ENCODE measurements around the gene RAP2C.

The RAP2C gene

GRCh38 chrX:132219343-132219768, at the start of gene RAP2C:
RAP2C (minus strand) TSS chrX:132219447; CDS start chrX:132217268, 2,179 bp downstream.
- H3K27me3 Mint-ChIP-seq = no peaks in the 10 kb centered on the region
- ATAC-seq (ENCODE audit: low read depth) = peak; percentile 40
- H3K9me3 Mint-ChIP-seq = no peaks in the 10 kb centered on the region
- peak within 1 kb of the TSS; percentile 93 for H3K27ac Mint-ChIP-seq
- H3K36me3 Mint-ChIP-seq = peaks cover 2% of the 10 kb centered on the region
- DNase-seq (ENCODE audit: low spot score in 2 of 2) = peak; percentile 29 to 39
- H3K4me3 Mint-ChIP-seq = peak within 1 kb of the TSS; percentile 90
- H3K4me1 Mint-ChIP-seq = peaks cover 11% of the 10 kb centered on the region

DNA sequence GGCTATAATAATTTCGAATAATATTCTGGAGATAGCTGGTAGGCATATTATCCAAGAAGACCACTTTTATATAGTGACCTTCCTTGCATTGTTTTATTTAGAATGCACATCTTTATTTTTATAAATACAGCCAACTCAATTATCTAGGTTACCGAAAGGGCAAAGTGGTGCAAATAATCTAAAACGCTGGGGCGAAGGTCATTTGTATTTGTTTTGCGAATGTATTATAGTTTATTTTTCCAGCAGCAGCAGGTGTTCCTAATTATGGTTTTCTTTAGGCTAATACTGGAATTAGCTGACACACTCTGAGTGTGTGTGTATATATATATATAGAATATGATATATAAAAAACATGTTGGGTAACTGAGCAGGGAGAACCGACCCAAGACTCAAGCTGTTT, 48.1 kb upstream of the RAP2C start:
- H3K27ac Mint-ChIP-seq = no peak overlapping the region
- no peak for ATAC-seq (ENCODE audit: low read depth)
- H3K27me3 Mint-ChIP-seq = no peaks in the 10 kb centered on the region
- no peak for DNase-seq (ENCODE audit: low spot score in 2 of 2)
- no peaks in the 10 kb centered on the region for H3K4me1 Mint-ChIP-seq
- H3K36me3 Mint-ChIP-seq = peaks cover 9% of the 10 kb centered on the region
- H3K4me3 Mint-ChIP-seq = no peak overlapping the region
- H3K9me3 Mint-ChIP-seq = peaks cover 5% of the 10 kb centered on the region

- Mint-ChIP-seq H3K36me3 (peaks cover 9% of the 10 kb centered on the region), H3K27ac (no peak overlapping the region), H3K9me3 (peaks cover 5% of the 10 kb centered on the region), H3K4me3 (no peak overlapping the region), H3K27me3 (no peaks in the 10 kb centered on the region), H3K4me1 (no peaks in the 10 kb centered on the region)
- ATAC-seq (ENCODE audit: low read depth) = no peak
- DNase-seq (ENCODE audit: low spot score in 2 of 2) = no peak
Observed at GRCh38 chrX:132266583-132267355, 47.5 kb upstream of the RAP2C start.

GRCh38 chrX:132263127-132263526, 43.9 kb upstream of the RAP2C start:
- H3K27me3 Mint-ChIP-seq = no peaks in the 10 kb centered on the region
- H3K27ac Mint-ChIP-seq = no peak overlapping the region
- DNase-seq (ENCODE audit: low spot score in 2 of 2) (no peak), ATAC-seq (ENCODE audit: low read depth) (no peak)
- no peak overlapping the region for H3K4me3 Mint-ChIP-seq
- no peaks in the 10 kb centered on the region for H3K4me1 Mint-ChIP-seq
- H3K36me3 Mint-ChIP-seq = peaks cover 14% of the 10 kb centered on the region
- peaks cover 5% of the 10 kb centered on the region for H3K9me3 Mint-ChIP-seq

DNA sequence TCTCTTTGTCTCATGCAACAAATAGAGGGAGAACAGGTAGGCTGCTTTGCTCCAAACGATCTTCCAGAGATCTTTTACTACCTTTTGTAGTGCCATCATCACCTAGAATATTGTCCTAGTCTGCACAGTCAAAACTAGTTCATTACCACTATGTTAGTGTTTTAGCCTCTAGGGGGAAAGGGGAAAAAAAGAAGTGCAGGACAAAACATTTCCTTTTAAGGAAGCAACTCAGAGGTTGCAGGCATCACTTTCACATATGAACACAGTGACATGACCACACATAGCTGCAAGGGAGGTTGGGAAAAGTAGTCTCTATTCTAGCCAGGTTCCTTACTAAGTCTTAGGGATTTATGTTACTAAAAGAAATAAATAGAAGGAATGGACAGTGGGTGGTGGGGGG, 39.3 kb upstream of the RAP2C start:
- Mint-ChIP-seq H3K4me1 (no peaks in the 10 kb centered on the region), H3K36me3 (peaks cover 10% of the 10 kb centered on the region), H3K27ac (no peak overlapping the region), H3K9me3 (peaks cover 1% of the 10 kb centered on the region), H3K27me3 (no peaks in the 10 kb centered on the region), H3K4me3 (no peak overlapping the region)
- no peak for ATAC-seq (ENCODE audit: low read depth)
- DNase-seq (ENCODE audit: low spot score in 2 of 2) = no peak

- Mint-ChIP-seq H3K9me3 (peaks cover 2% of the 10 kb centered on the region), H3K4me3 (no peak overlapping the region), H3K4me1 (no peaks in the 10 kb centered on the region), H3K36me3 (peaks cover 7% of the 10 kb centered on the region), H3K27ac (no peak overlapping the region), H3K27me3 (no peaks in the 10 kb centered on the region)
- ATAC-seq (ENCODE audit: low read depth) (no peak), DNase-seq (ENCODE audit: low spot score in 2 of 2) (no peak)
Observed at GRCh38 chrX:132257116-132257515, 37.9 kb upstream of the RAP2C start.

DNA sequence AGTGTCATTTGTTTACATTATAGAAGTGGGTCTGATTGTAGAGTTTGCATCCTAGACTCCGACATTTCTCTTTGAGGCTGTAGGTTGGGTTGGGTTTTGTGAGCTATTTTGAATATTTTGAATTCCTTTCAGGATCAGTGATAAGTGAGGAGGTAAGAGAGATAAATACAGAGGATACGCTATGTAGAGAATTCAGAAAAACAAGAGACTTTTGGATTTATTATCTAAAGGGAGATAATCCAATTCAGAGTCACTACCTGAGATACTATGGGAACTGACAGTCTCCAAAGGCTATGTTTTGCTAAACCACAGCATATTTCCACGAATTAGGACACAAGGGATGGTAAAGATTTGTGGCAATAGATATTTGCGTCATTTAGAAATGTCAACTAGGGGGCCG, 16.9 kb upstream of the RAP2C start:
- peaks cover 7% of the 10 kb centered on the region for H3K36me3 Mint-ChIP-seq
- no peaks in the 10 kb centered on the region for H3K9me3 Mint-ChIP-seq
- no peak overlapping the region for H3K27ac Mint-ChIP-seq
- H3K27me3 Mint-ChIP-seq = no peaks in the 10 kb centered on the region
- H3K4me1 Mint-ChIP-seq = peaks cover 21% of the 10 kb centered on the region
- no peak for DNase-seq (ENCODE audit: low spot score in 2 of 2)
- no peak overlapping the region for H3K4me3 Mint-ChIP-seq
- ATAC-seq (ENCODE audit: low read depth) = no peak

GRCh38 chrX:132235488-132235887, 16.2 kb upstream of the RAP2C start:
- H3K36me3 Mint-ChIP-seq = peaks cover 4% of the 10 kb centered on the region
- no peak overlapping the region for H3K27ac Mint-ChIP-seq
- no peak for DNase-seq (ENCODE audit: low spot score in 2 of 2)
- ATAC-seq (ENCODE audit: low read depth) = no peak
- H3K27me3 Mint-ChIP-seq = no peaks in the 10 kb centered on the region
- H3K4me1 Mint-ChIP-seq = peaks cover 17% of the 10 kb centered on the region
- no peaks in the 10 kb centered on the region for H3K9me3 Mint-ChIP-seq
- H3K4me3 Mint-ChIP-seq = no peak overlapping the region

- Mint-ChIP-seq H3K27ac (peak overlapping the region; percentile 22), H3K27me3 (no peaks in the 10 kb centered on the region), H3K4me1 (peaks cover 19% of the 10 kb centered on the region), H3K4me3 (no peak overlapping the region), H3K9me3 (no peaks in the 10 kb centered on the region), H3K36me3 (peaks cover 4% of the 10 kb centered on the region)
- ATAC-seq (ENCODE audit: low read depth) = no peak
- no peak for DNase-seq (ENCODE audit: low spot score in 2 of 2)
Observed at GRCh38 chrX:132231587-132231986, 12.3 kb upstream of the RAP2C start.

GRCh38 chrX:132227383-132228112, 8.3 kb upstream of the RAP2C start:
- H3K27me3 Mint-ChIP-seq = no peaks in the 10 kb centered on the region
- no peak for ATAC-seq (ENCODE audit: low read depth)

DNA sequence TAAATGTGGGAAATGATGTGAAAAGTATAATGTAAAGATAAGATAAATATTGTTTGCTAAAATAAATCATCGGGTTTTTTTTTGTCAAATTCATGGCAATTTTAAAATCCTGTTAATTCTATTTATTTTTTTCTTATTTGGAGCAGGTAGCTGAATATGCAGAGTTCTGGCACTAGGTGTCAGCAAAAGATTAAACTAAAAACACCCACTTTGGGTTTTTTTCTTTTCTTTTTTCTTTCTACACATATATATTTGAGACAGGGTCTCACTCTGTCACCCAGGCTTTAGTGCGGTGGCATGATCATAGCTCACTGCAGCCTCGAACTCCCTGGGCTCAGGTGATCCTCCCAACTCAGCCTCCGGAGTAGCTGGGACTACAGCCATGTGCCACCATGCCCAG, 6.9 kb upstream of the RAP2C start:
- Mint-ChIP-seq H3K36me3 (peaks cover 3% of the 10 kb centered on the region), H3K4me3 (no peak overlapping the region), H3K4me1 (peaks cover 5% of the 10 kb centered on the region), H3K27ac (no peak overlapping the region), H3K27me3 (no peaks in the 10 kb centered on the region), H3K9me3 (no peaks in the 10 kb centered on the region)
- no peak for DNase-seq (ENCODE audit: low spot score in 2 of 2)
- ATAC-seq (ENCODE audit: low read depth) = no peak

More at GRCh38 chrX:132227383-132228112, 8.3 kb upstream of the RAP2C start:
- peaks cover 3% of the 10 kb centered on the region for H3K36me3 Mint-ChIP-seq
- H3K4me1 Mint-ChIP-seq = peaks cover 12% of the 10 kb centered on the region
- H3K4me3 Mint-ChIP-seq = no peak overlapping the region
- no peak overlapping the region for H3K27ac Mint-ChIP-seq
- H3K9me3 Mint-ChIP-seq = no peaks in the 10 kb centered on the region
- no peak for DNase-seq (ENCODE audit: low spot score in 2 of 2)

DNA sequence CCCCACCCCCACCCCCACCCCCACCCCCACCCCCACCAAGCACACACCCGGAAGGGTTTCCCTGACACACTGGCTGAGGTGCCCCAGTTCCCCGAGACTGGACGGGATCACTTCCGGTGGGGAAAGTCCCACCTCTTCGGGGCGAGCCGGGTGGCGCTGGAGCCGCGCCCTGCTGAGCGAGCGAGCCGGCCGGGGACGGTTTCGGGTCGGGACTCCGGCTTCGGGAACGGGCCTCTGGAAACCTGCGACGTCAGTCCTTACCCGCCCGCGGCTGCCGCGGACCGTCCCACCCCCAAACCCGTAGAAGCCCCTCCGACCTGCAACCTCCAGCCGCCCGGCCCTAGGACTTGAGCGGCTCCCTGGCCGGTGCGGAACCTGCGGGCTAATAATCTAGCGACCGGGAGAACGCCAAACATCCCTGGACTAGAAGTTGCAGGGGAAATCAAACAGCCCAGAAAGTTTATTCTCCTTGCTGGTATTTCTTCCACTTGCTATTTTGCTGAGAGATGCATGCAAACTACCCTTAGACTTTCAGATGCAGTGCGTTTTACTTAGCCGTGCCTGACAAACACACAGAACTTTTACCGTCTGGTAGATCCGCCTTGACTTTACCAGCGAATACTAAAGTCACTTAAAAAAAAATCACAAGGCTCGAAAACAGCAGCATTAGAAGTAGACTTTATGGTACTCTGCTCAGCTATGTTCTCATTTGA, 991 bp downstream of the RAP2C start:
- DNase-seq (ENCODE audit: low spot score in 2 of 2) = peak; percentile 62 to 67
- peaks cover 15% of the 10 kb centered on the region for H3K4me1 Mint-ChIP-seq
- peak overlapping the region; percentile 90 for H3K4me3 Mint-ChIP-seq

DNA sequence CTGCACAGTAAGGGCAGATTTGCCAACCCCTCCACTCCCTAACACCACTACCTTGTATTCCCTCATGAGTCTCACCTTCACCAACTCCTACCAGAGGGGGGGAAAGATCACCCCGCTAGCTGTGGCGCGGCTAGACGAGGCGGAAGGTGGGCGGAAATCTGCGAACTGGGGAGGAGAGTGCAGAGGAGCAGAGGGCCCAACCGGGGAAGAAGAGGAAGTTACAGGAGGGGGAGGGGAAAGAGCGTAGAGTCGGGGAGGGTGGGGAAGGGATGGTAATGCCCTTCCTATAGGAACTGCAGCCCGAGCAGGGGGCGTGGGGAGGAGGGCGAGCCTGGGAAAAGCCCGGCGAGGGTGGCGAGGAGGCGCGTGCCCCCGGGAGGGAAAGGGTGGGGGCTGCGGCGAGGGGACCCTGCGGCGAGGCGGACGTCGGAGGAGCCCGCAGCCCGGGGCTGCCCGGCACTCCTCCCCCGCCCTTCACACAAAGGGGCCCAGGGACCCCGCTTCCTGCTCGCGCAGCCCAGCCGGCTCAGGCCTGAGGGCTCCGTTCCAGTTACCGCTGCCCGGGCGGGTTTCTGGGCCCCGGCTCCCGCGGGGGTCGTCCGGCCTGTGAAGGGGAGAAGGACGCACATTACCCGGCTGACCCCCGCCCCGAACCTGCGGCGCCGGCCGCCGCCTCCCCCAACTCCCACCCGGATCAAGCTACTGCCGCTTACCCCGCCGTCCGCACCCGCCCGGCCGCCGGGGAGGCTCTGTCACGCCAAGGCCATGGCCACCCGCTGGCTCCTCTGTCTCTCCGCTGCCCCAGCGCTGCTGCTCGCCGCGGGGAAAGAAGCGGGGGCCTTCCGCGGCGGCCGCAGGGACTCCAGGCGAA, 1.8 kb downstream of the RAP2C start:
- no peaks in the 10 kb centered on the region for H3K9me3 Mint-ChIP-seq
- peak overlapping the region; percentile 90 for H3K4me3 Mint-ChIP-seq
- ATAC-seq (ENCODE audit: low read depth) (peak; percentile 72), DNase-seq (ENCODE audit: low spot score in 2 of 2) (peak; percentile 69 to 71)
- peaks cover 15% of the 10 kb centered on the region for H3K4me1 Mint-ChIP-seq
- peaks cover 4% of the 10 kb centered on the region for H3K36me3 Mint-ChIP-seq
- H3K27ac Mint-ChIP-seq = peak overlapping the region; percentile 93
- H3K27me3 Mint-ChIP-seq = no peaks in the 10 kb centered on the region

More for the DNA sequence above, 991 bp downstream of the RAP2C start:
- Mint-ChIP-seq H3K36me3 (peaks cover 4% of the 10 kb centered on the region), H3K27me3 (no peaks in the 10 kb centered on the region), H3K27ac (peak overlapping the region; percentile 93), H3K9me3 (no peaks in the 10 kb centered on the region)
- peak; percentile 65 for ATAC-seq (ENCODE audit: low read depth)
